ENCODE data around the gene MTCL3.

MTCL3 gene

DNA sequence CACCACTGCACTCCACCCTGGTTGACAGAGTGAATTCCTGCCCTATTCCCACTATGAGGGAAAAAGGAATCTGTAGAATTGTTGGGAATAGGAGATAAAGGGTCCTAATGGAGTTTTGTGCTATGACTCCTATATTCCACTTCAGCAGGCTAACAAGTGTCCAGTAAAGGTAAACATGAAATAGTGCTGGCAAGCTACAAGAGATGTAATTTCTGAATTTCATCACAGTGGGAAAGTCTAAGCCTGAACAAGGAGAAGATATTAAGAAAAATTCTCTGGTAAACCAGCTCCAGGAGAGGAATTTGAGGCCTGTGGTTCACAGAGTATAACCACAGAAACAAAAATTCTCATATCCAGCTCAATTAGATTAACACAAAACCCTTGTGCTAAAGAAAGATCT, 47.5 kb upstream of the MTCL3 start:
- Histone ChIP-seq H3K4me2 (ENCODE audit: low read length) (no peak overlapping the region), H3K36me3 (ENCODE audit: insufficient read depth, low read length) (no peaks in the 10 kb centered on the region), H4K20me1 (ENCODE audit: insufficient read depth) (no peaks in the 10 kb centered on the region), H3K79me2 (replicated peaks; ENCODE audit: insufficient read depth, low read length) (no peaks in the 10 kb centered on the region), H3K9me3 (ENCODE audit: low read length) (no peaks in the 10 kb centered on the region), H3K9ac (ENCODE audit: low read length) (no peak overlapping the region), H2AFZ (ENCODE audit: low read depth, low read length) (no peak overlapping the region), H3K27me3 (ENCODE audit: insufficient read depth, low read depth, low read length) (no peaks in the 10 kb centered on the region), H3K9me2 (ENCODE audit: insufficient read depth, low read length) (no peaks in the 10 kb centered on the region), H3F3A (ENCODE audit: insufficient read depth, low read length, poor library complexity, severe bottlenecking) (no peaks in the 10 kb centered on the region), H3K4me3 (ENCODE audit: low read length) (no peak overlapping the region), H3K27ac (ENCODE audit: low read length) (no peak overlapping the region)
- TF ChIP-seq TAF1 (IDR thresholded peaks at IDR 0.05; ENCODE audit: low read depth): no peak
- no peak for TF ChIP-seq SMC3 (conservative IDR thresholded peaks at IDR 0.05; ENCODE audit: poor library complexity)
- TF ChIP-seq, protein P1, sequence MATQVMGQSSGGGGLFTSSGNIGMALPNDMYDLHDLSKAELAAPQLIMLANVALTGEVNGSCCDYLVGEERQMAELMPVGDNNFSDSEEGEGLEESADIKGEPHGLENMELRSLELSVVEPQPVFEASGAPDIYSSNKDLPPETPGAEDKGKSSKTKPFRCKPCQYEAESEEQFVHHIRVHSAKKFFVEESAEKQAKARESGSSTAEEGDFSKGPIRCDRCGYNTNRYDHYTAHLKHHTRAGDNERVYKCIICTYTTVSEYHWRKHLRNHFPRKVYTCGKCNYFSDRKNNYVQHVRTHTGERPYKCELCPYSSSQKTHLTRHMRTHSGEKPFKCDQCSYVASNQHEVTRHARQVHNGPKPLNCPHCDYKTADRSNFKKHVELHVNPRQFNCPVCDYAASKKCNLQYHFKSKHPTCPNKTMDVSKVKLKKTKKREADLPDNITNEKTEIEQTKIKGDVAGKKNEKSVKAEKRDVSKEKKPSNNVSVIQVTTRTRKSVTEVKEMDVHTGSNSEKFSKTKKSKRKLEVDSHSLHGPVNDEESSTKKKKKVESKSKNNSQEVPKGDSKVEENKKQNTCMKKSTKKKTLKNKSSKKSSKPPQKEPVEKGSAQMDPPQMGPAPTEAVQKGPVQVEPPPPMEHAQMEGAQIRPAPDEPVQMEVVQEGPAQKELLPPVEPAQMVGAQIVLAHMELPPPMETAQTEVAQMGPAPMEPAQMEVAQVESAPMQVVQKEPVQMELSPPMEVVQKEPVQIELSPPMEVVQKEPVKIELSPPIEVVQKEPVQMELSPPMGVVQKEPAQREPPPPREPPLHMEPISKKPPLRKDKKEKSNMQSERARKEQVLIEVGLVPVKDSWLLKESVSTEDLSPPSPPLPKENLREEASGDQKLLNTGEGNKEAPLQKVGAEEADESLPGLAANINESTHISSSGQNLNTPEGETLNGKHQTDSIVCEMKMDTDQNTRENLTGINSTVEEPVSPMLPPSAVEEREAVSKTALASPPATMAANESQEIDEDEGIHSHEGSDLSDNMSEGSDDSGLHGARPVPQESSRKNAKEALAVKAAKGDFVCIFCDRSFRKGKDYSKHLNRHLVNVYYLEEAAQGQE (IDR thresholded peaks at IDR 0.05; ENCODE audit: borderline replicate concordance): no peak
- TF ChIP-seq POLR2AphosphoS5 (IDR thresholded peaks at IDR 0.05): no peak
- no peak for TF ChIP-seq RAD21 (conservative IDR thresholded peaks at IDR 0.05)
- TF ChIP-seq, protein P2, sequence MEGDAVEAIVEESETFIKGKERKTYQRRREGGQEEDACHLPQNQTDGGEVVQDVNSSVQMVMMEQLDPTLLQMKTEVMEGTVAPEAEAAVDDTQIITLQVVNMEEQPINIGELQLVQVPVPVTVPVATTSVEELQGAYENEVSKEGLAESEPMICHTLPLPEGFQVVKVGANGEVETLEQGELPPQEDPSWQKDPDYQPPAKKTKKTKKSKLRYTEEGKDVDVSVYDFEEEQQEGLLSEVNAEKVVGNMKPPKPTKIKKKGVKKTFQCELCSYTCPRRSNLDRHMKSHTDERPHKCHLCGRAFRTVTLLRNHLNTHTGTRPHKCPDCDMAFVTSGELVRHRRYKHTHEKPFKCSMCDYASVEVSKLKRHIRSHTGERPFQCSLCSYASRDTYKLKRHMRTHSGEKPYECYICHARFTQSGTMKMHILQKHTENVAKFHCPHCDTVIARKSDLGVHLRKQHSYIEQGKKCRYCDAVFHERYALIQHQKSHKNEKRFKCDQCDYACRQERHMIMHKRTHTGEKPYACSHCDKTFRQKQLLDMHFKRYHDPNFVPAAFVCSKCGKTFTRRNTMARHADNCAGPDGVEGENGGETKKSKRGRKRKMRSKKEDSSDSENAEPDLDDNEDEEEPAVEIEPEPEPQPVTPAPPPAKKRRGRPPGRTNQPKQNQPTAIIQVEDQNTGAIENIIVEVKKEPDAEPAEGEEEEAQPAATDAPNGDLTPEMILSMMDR (IDR thresholded peaks at IDR 0.05; ENCODE audit: poor library complexity, severe bottlenecking): no peak
- no peak for TF ChIP-seq MXI1 (conservative IDR thresholded peaks at IDR 0.05; ENCODE audit: poor library complexity, severe bottlenecking)
- TF ChIP-seq EP300 (conservative IDR thresholded peaks at IDR 0.05; ENCODE audit: poor library complexity, severe bottlenecking): no peak
- TF ChIP-seq EZH2 (IDR thresholded peaks at IDR 0.05; ENCODE audit: borderline replicate concordance, insufficient read depth, low read length, poor library complexity, severe bottlenecking): no peak

DNA sequence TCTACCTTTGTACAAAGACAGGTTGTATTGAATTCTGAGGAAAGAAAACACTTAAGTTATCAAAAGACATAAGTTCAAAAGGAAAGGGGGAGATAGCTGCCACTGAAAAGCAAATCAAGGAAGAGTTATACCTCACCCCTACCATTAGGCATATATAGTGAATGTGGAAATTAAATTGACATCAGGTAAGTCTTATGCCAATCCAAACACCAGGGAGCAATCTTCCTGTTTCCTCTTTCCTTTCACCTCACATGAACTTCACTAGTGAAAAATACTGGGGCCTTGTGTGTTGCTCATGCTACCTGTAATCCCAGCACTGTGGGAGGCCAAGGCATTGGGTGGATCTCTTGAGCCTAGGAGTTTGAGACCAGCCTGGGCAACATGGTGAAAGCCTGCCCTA, 47.0 kb upstream of the MTCL3 start:
- no peaks in the 10 kb centered on the region for H3K9me3 ChIP-seq (ENCODE audit: low read length)
- TF ChIP-seq, protein P1 (IDR thresholded peaks at IDR 0.05; ENCODE audit: borderline replicate concordance): no peak
- TF ChIP-seq EP300 (conservative IDR thresholded peaks at IDR 0.05; ENCODE audit: poor library complexity, severe bottlenecking): no peak
- no peak for TF ChIP-seq TAF1 (IDR thresholded peaks at IDR 0.05; ENCODE audit: low read depth)
- no peak for TF ChIP-seq MXI1 (conservative IDR thresholded peaks at IDR 0.05; ENCODE audit: poor library complexity, severe bottlenecking)
- no peak for TF ChIP-seq SMC3 (conservative IDR thresholded peaks at IDR 0.05; ENCODE audit: poor library complexity)
- no peak for TF ChIP-seq POLR2AphosphoS5 (IDR thresholded peaks at IDR 0.05)
- TF ChIP-seq, protein P2 (IDR thresholded peaks at IDR 0.05; ENCODE audit: poor library complexity, severe bottlenecking): no peak
- TF ChIP-seq EZH2 (IDR thresholded peaks at IDR 0.05; ENCODE audit: borderline replicate concordance, insufficient read depth, low read length, poor library complexity, severe bottlenecking): no peak
- no peak for TF ChIP-seq RAD21 (conservative IDR thresholded peaks at IDR 0.05)
- H2AFZ ChIP-seq (ENCODE audit: low read depth, low read length): no peak overlapping the region
- H3K79me2 ChIP-seq (replicated peaks; ENCODE audit: insufficient read depth, low read length): no peaks in the 10 kb centered on the region
- no peaks in the 10 kb centered on the region for H4K20me1 ChIP-seq (ENCODE audit: insufficient read depth)
- H3K4me2 ChIP-seq (ENCODE audit: low read length): no peak overlapping the region
- no peak overlapping the region for H3K27ac ChIP-seq (ENCODE audit: low read length)
- no peak overlapping the region for H3K9ac ChIP-seq (ENCODE audit: low read length)
- no peak overlapping the region for H3K4me3 ChIP-seq (ENCODE audit: low read length)
- H3K36me3 ChIP-seq (ENCODE audit: insufficient read depth, low read length): no peaks in the 10 kb centered on the region
- H3K9me2 ChIP-seq (ENCODE audit: insufficient read depth, low read length): no peaks in the 10 kb centered on the region
- H3F3A ChIP-seq (ENCODE audit: insufficient read depth, low read length, poor library complexity, severe bottlenecking): no peaks in the 10 kb centered on the region
- no peaks in the 10 kb centered on the region for H3K27me3 ChIP-seq (ENCODE audit: insufficient read depth, low read depth, low read length)
